Right forelimb (tissue), 1 donor: Measurements from ENCODE around the gene PAQR6.
"Not testable (repeated sequence)": the region's sequence is repeated elsewhere in the genome, so short reads cannot be mapped to it uniquely, and the experiment has no call there.

ENCODE experiments used
- DNase-seq: peaks from one replicate; pipeline ENCODE4 v3.0.0-alpha.2; 2018

PAQR6 gene

GRCh38 chr1:156229809-156230472 is 17.9 kb downstream of the PAQR6 start:
- DNase-seq = no peak

- DNase-seq = no peak
Observed at GRCh38 chr1:156228501-156228900, 19.4 kb downstream of the PAQR6 start.

DNA sequence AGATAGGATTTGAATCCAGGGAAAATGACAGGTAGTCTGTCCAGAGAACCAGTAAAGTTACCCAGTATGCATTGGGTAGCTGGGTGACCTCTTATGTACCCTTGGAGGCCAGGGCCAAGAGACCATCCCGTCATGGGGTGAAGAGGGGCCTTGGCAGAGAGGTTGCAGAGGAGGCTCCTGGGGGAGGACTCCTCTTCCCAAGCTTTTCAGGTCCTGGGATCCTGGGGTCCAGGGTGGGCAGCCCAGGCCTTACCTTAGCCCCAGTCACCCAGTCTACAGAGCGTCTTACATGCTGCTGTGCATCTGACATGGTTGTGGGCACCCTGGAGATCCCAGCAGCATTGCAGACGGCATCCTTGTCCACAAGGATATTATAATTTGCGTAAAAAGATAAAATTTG is 21.1 kb downstream of the PAQR6 start:
- no peak for DNase-seq

DNA sequence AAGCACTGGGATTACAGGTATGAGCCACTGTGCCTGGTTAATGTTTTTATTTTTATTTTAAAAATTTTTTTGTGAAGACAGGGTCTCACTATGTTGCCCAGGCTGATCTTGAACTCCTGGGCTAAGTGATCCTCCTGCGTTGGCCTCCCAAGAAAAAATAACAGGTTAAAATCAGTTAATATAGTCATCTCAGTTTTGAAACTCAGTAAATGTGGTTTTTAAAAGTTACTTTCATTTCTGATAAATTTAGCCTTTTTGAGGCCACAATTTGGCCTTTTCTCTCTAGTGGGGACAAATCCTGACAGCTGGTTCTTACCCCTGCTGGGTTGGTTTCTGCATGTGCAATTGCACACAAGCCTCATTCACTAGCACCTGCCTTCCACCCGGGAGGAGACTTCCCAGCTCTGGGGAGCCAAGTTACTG is 21.7 kb downstream of the PAQR6 start:
- DNase-seq = no peak

GRCh38 chr1:156225677-156226014 is 22.2 kb downstream of the PAQR6 start:
- no peak for DNase-seq

DNA sequence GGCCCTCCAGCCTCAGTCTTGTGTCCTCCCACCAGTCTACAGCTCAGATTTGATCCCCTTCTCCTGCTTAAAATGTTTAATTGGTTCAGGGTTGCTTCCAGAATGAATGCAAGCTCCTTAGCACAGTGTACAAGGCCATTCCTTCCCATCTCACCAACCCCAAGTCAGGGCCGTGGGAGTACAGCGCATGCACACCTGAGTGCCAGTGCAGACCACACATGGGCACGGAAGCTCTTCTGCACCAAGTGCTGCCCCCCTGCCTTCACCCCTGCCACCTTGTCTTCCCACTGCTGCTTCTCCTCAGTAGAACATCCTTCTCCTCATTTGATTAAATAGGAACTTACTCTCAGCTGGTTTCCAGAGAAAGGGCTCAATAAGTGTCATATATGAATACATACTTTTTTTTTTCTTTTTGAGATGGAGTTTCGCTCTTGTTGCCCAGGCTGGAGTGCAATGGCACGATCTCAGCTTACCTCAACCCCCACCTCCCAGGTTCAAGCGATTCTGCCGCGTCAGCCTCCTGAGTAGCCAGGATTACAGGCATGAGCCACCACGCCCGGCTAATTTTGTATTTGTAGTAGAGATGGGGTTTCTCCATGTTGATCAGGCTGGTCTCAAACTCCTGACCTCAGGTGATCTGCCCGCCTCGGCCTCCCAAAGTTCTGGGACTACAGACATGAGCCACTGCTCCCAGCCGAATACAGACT is 25.7 kb downstream of the PAQR6 start:
- DNase-seq = no peak

GRCh38 chr1:156220226-156220625 is 27.6 kb downstream of the PAQR6 start:
- DNase-seq = no peak

DNA sequence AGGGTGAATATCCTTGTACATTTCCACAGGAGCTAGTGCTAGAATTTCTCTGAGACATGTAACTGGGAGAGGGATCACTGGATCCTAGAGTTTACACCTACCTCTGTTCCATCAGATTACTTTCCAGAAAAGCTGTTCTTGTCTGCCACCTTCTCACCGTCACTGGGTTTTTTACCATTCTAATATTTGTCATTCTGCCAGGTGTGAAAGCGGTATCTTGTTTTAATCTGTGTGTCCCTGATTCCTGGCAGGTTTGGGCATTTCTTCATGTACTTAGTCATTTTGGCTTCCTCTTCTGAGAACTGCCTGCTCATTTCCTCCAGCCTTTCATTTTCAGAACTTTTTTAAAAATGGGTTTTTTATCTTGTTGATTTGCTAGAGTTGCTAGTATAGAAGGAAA is 30.0 kb downstream of the PAQR6 start:
- no peak for DNase-seq

DNA sequence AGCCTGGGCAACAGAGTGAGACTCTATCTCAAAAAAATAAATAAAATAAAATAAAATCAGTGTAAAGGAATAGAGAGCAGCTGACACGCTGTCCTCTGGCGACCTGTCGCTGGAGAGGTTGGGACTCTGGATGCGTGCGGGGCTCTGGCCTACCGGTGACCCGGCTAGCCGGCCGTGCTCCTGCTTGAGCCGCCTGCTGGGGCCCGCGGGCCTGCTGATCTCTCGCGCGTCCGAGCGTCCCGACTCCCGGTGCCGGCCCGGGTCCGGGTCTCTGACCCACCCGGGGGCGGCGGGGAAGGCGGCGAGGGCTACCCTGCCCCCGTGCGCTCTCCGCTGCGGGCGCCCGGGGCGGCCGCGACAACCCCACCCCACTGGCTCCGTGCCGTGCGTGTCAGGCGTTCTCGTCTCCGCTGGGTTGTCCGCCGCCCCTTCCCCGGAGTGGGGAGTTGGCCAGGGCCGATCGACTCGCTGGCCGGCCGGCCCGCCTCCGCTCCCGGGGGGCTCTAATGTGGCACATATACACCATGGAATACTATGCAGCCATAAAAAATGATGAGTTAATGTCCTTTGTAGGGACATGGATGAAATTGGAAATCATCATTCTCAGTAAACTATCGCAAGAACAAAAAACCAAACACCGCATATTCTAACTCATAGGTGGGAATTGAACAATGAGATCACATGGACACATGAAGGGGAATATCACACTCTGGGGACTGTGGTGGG is 31.3 kb downstream of the PAQR6 start:
- not testable (repeated sequence) for DNase-seq

GRCh38 chr1:156214024-156214748 is 33.7 kb downstream of the PAQR6 start:
- DNase-seq = no peak

DNA sequence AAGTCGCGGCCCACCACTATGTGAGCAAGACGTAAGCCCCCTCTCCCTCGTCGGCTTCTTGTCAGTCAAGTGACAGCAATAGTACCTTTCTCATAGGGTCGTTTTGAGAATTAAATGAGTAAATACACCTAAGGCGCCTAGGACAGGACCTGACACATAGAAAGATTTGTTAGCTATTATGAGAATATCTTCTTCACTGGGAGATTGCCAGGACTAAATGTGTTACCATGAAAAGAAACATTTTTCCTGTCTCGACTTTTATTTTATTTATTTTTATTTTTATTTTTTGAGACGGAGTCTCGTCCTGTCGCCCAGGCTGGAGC is 34.3 kb downstream of the PAQR6 start:
- DNase-seq = no peak

DNA sequence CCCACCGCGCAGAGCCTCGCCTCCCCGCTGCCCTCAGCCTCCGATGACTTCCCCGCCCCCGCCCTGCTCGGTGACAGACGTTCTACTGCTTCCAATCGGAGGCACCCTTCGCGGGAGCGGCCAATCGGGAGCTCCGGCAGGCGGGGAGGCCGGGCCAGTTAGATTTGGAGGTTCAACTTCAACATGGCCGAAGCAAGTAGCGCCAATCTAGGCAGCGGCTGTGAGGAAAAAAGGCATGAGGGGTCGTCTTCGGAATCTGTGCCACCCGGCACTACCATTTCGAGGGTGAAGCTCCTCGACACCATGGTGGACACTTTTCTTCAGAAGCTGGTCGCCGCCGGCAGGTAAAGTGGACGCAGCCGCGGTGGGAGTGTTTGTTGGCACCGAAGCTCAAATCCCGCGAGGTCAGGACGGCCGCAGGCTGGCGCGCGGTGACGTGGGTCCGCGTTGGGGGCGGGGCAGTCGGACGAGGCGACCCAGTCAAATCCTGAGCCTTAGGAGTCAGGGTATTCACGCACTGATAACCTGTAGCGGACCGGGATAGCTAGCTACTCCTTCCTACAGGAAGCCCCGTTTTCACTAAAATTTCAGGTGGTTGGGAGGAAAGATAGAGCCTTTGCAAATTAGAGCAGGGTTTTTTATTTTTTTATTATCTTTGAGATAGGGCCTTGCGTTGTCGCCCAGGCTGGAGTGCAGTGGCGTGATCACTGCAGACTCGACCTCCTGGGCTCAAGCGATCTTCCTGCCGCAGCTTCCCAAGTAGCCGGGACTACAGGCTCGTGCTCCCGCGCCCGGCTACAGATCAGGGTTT is 34.8 kb downstream of the PAQR6 start, which contains the start of gene PMF1:
PMF1 (plus strand) TSS at position 175 of the 811 bp plus-strand sequence; CDS start at position 184, 9 bp downstream.
- DNase-seq = peak; percentile 98

- DNase-seq = no peak
Observed at GRCh38 chr1:156212130-156212529, 35.7 kb downstream of the PAQR6 start.

DNA sequence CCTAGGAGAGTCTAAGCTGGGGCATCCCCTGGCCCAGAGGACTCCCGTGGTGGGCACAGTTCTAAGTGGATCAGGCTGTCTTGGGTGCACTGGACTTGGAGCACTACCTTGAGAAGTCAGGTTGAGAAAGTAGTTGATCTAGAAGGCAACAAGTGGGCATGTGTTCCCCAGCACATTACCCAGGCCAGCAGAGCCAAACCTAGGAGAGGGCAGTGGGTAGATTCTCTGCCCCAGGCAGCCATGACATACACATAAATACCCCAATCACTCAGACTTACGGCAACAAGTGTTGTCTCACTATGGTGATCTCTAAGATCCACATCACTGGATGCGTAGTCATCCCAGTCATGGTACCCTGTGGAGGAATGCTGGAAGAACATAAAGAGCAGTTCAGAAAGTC is 36.6 kb downstream of the PAQR6 start:
- DNase-seq = no peak

DNA sequence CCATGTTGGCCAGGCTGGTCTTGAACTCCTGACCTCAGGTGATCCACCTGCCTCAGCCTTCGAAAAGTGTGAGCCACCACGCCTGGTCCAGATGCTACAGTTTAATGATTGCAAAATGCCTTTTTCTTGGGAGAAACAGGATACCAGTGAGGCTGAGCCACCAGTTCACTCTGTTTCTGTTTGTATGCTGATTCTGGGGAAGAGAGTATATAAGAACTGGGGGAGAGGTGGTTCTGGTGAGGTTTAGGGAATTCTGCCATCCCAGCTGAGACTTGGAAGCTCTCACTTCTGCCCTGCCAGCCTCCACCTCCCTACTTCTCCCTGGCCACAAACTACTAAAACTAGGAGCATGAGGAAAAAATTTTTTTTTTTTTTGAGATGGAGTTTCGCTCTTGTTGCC is 43.2 kb downstream of the PAQR6 start:
- DNase-seq = no peak

DNA sequence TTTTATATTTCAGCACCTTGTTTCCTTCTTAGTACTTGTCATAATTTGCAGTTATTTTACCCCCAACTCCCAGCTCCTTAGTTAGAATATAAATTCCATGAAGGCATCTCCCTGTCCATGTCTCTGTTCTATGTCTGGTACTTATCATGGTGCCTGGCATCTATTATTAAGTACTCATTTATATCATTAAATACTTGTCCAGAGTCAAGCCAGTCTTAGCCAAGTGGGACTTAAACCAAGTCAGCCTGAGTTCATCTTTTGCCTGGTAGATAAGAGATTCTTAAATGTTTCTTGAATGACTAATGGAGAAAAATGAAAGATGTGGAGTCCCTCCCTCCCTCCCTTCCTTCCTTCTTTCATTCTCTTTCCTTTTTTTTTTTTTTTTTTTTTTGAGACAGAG is 44.5 kb downstream of the PAQR6 start:
- no peak for DNase-seq

DNA sequence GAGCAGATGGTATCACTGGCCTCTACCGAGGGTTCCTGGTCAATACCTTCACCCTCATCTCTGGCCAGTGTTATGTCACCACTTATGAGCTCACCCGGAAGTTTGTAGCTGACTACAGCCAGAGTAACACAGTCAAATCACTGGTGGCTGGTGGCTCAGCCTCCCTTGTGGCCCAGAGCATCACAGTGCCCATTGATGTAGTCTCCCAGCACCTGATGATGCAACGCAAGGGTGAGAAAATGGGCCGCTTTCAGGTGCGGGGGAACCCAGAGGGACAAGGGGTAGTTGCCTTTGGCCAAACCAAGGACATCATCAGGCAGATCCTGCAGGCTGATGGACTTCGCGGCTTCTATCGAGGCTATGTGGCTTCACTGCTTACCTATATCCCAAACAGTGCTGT is 47.8 kb downstream of the PAQR6 start:
- no peak for DNase-seq

- no peak for DNase-seq
Observed at GRCh38 chr1:156198831-156199349, 49.0 kb downstream of the PAQR6 start.

DNA sequence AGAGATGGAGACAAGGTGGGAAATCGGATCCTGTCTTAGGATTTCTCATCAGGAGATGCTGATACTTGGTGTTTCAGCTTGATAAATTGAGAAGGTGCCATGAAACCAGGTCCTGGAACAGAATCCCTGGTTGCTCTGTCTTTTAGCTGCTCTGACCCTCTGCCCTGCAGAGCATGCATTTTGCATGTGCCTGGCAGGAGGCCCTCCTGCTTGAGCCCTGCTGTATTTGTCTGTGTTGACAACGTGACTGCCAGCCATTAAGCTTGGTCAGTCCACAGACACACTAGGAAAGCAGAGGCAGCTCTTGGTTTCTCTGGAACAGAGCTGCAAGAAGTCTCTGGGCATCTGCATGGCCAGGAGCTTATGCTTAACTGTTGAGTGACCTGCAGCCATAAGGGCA is 51.4 kb downstream of the PAQR6 start:
- no peak for DNase-seq

GRCh38 chr1:156195853-156196252 is 52.0 kb downstream of the PAQR6 start:
- DNase-seq = no peak

DNA sequence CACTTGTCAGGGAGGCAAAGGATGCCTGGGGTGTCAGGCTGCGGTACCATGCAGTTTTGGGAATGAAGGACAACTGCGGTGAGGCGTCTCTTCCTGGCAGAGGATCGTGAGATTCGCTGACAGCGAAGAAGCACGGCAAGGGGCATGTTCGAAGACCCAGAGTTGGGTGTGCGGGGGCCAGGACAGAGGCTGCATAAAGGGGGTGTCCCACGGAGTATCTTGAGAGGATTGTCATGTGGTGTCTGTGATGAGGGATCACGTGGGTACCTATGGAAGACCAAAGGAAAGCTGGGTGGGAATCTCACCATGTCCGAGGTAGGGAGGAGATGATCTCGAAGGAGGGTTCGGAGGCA is 53.6 kb downstream of the PAQR6 start:
- no peak for DNase-seq

GRCh38 chr1:156193488-156194299 is 54.2 kb downstream of the PAQR6 start, which contains the start of gene SLC25A44:
Gene SLC25A44, plus strand, starts transcription at chr1:156194104. Its CDS starts 5,744 bp downstream, at chr1:156199848.
- peak; percentile 98 for DNase-seq
